K562 (cell line): ENCODE data around the gene NFKBIB. TPM values are rescaled to one million over a fixed set of nuclear protein-coding genes. Genes with fewer than 3 reads are reported as not detected.

Source experiments
- BCLAF1 ChIP-seq, 2 experiments: fragments of 450-650 bp in 1 of 2; IDR thresholded peaks; 2 replicates each; pipeline ENCODE4 v1.6.1; 2011 to 2017; ENCODE audit warnings: low read depth in 2 of 2, antibody characterized with exemption in 1 of 2, borderline replicate concordance in 1 of 2, low read length in 1 of 2, mild to moderate bottlenecking in 1 of 2, mixed read lengths in 1 of 2; ENCODE audit not compliant: control insufficient read depth in 1 of 2
- BRF1 ChIP-seq: IDR thresholded peaks from 3 replicates; pipeline ENCODE4 v1.6.1; 2011; ENCODE audit warnings: borderline replicate concordance, mild to moderate bottlenecking; ENCODE audit not compliant: insufficient read length; ENCODE audit errors: extremely low read depth
- CTBP1 ChIP-seq: fragments of 450-650 bp; IDR thresholded peaks from 2 replicates; pipeline ENCODE4 v1.6.1; 2016; ENCODE audit warnings: borderline replicate concordance
- DEAF1 ChIP-seq: fragments of 450-650 bp; formaldehyde crosslinking; IDR thresholded peaks from 2 replicates; pipeline ENCODE4 v1.4.0; 2020; ENCODE audit warnings: mild to moderate bottlenecking, moderate library complexity
- EGR1 ChIP-seq: fragments of 450-650 bp; conservative IDR thresholded peaks from 2 replicates; pipeline ENCODE4 v1.6.1; 2017; ENCODE audit warnings: mild to moderate bottlenecking
- FOXK2 ChIP-seq, 2 experiments: fragments of 450-650 bp; IDR thresholded peaks in 1 of 2; conservative IDR thresholded peaks in 1 of 2; 2 replicates each; pipeline ENCODE4 v1.6.1; 2016; ENCODE audit warnings: low read depth in 2 of 2, mild to moderate bottlenecking in 1 of 2
- JUND ChIP-seq, 2 experiments: IDR thresholded peaks; 2 replicates in 1 of 2; 3 replicates in 1 of 2; pipeline ENCODE4 v1.6.1; 2011; ENCODE audit warnings: borderline replicate concordance in 2 of 2, low read depth in 2 of 2, low read length in 2 of 2, improper control_type of control experiment in 1 of 2, missing biosample characterization in 1 of 2, missing genetic modification characterization in 1 of 2, missing genetic modification reagents in 1 of 2
- LCOR ChIP-seq: sonication (generic); formaldehyde crosslinking; IDR thresholded peaks from 2 replicates; pipeline ENCODE4 v1.8.0; 2022; ENCODE audit warnings: mild to moderate bottlenecking, missing genetic modification reagents
- MXD1 ChIP-seq: fragments of 250-450 bp; sonication (Bioruptor Pico); IDR thresholded peaks from 2 replicates; pipeline ENCODE4 v1.8.0; 2021; ENCODE audit warnings: borderline replicate concordance, mild to moderate bottlenecking, moderate library complexity; ENCODE audit not compliant: poor library complexity, severe bottlenecking
- POLR3A ChIP-seq: IDR thresholded peaks from 2 replicates; pipeline ENCODE4 v1.6.1; 2011; ENCODE audit warnings: borderline replicate concordance, mild to moderate bottlenecking, moderate library complexity; ENCODE audit not compliant: insufficient read length, insufficient read depth; ENCODE audit errors: extremely low read depth
- RBM15 ChIP-seq: fragments of 200-400 bp; formaldehyde crosslinking; IDR thresholded peaks from 2 replicates; pipeline ENCODE4 v1.6.1; 2018; ENCODE audit warnings: mild to moderate bottlenecking, low read length, moderate library complexity; ENCODE audit not compliant: insufficient read depth
- SMARCC2 ChIP-seq: fragments of 450-650 bp; IDR thresholded peaks from 2 replicates; pipeline ENCODE4 v1.6.1; 2017; ENCODE audit warnings: antibody characterized with exemption, moderate library complexity, mild to moderate bottlenecking, low read depth
- SP1 ChIP-seq: sonication (generic); formaldehyde crosslinking; IDR thresholded peaks from 2 replicates; pipeline ENCODE4 v1.8.1; 2022; ENCODE audit warnings: mild to moderate bottlenecking, missing genetic modification reagents
- SUPT5H ChIP-seq: fragments of 450-650 bp; IDR thresholded peaks from 2 replicates; pipeline ENCODE4 v1.6.1; 2016
- THAP12 ChIP-seq: fragments of 250-450 bp; sonication (Bioruptor Pico); IDR thresholded peaks from 2 replicates; pipeline ENCODE4 v1.9.0; 2021; ENCODE audit warnings: mild to moderate bottlenecking, inconsistent platforms
- ZBTB9 ChIP-seq: fragments of 450-650 bp; formaldehyde crosslinking; IDR thresholded peaks from 2 replicates; pipeline ENCODE4 v1.4.0; 2020; ENCODE audit warnings: mild to moderate bottlenecking, moderate library complexity
- ZEB2 ChIP-seq: fragments of 450-650 bp; IDR thresholded peaks from 2 replicates; pipeline ENCODE4 v1.6.1; 2016
- ZNF699 ChIP-seq: fragments of 250-450 bp; sonication (Bioruptor Pico); IDR thresholded peaks from 2 replicates; pipeline ENCODE4 v1.8.0; 2021; ENCODE audit warnings: mild to moderate bottlenecking, moderate library complexity; ENCODE audit not compliant: insufficient replicate concordance
- polyA plus RNA-seq, 8 experiments: library from polyadenylated mRNA; depleted of rRNA in 4 of 8; stranded (reverse) in 5 of 8; unstranded in 3 of 8; fragments of >200 nt; fragmentation: Nextera tagmentation in 2 of 8; fragmentation: Illumina TruSeq in 1 of 8; extraction: Ambion mirVana in 2 of 8; extraction: Trizol in 1 of 8; gene quantifications; 2 replicates each; pipeline versions ENCODE4 v1.2.1 to v1.2.3, GENCODE V29; 2011 to 2014; ENCODE audit warnings: inconsistent platforms in 1 of 8, missing spikeins in 1 of 8
- total RNA-seq, 7 experiments: library from RNA; depleted of rRNA in 6 of 7; stranded (reverse); fragments of >200 nt in 6 of 7; fragmentation: Illumina TruSeq in 2 of 7; extraction: Trizol in 2 of 7; gene quantifications; 2 replicates each; pipeline versions ENCODE4 v1.2.1 to v1.2.3, GENCODE V29; 2011 to 2021; ENCODE audit warnings: low replicate concordance in 1 of 7

Gene NFKBIB
- total and polyA plus RNA-seq, 9 of the 15 experiments (the other 6 are each of a cell fraction or from before 2014, with no cell fraction given), result 1.5 to 44.9 (median 10.4) TPM

GRCh38 chr19:38851622-38852230 lies 48.0 kb upstream of the NFKBIB start (continued):
- TF ChIP-seq THAP12 (CRISPR knock-in tag) (no peak), EGR1 (peak; percentile 91), MXD1 (CRISPR knock-in tag) (peak; percentile 70), POLR3A (no peak), JUND (IDR thresholded peaks at IDR 0.05; ENCODE audit: borderline replicate concordance, low read depth, low read length) (peak; percentile 51), JUND (tag; IDR thresholded peaks at IDR 0.05; ENCODE audit: borderline replicate concordance, low read depth, low read length) (no peak; the same call in 2 of the 3 replicates), CTBP1 (peak; percentile 60), ZNF699 (CRISPR knock-in tag) (no peak), SUPT5H (peak; percentile 78), ZEB2 (no peak), DEAF1 (CRISPR knock-in tag) (no peak), FOXK2 (conservative IDR thresholded peaks at IDR 0.05 in 1 of 2, IDR thresholded peaks at IDR 0.05 in 1 of 2; ENCODE audit: low read depth in 2 of 2) (peak; percentile 49 to 64; a peak in 1 of 4 replicates), RBM15 (no peak), ZBTB9 (CRISPR knock-in tag) (no peak), BCLAF1 (IDR thresholded peaks at IDR 0.05; ENCODE audit: borderline replicate concordance in 1 of 2, control insufficient read depth in 1 of 2, low read depth in 2 of 2, low read length in 1 of 2) (no peak), SP1 (CRISPR knock-in tag) (peak; percentile 88), BRF1 (no peak), LCOR (CRISPR knock-in tag) (no peak), SMARCC2 (no peak)
